ENCODE measurements around the gene SPATA46.

DNA sequence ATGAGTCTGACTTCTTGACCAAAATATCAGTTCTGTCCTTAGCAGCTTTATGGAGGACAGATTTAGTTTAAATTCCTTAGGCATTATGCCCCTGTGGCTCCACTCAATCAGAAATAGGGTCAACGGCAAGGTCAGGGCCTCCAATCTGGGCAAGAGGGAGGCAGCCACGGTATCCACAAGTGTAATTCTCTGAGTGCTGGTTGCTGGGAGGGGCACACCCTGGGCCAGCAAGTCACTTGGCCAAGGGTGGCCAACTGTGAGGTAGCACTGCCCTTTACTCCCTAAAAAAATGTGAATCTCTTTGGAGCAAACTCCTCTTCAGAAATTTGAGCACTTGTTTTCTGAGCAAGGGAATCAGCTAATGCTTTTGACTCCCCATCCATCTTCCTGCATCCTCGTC, 12.8 kb downstream of the SPATA46 start:
- TF ChIP-seq, protein P1, sequence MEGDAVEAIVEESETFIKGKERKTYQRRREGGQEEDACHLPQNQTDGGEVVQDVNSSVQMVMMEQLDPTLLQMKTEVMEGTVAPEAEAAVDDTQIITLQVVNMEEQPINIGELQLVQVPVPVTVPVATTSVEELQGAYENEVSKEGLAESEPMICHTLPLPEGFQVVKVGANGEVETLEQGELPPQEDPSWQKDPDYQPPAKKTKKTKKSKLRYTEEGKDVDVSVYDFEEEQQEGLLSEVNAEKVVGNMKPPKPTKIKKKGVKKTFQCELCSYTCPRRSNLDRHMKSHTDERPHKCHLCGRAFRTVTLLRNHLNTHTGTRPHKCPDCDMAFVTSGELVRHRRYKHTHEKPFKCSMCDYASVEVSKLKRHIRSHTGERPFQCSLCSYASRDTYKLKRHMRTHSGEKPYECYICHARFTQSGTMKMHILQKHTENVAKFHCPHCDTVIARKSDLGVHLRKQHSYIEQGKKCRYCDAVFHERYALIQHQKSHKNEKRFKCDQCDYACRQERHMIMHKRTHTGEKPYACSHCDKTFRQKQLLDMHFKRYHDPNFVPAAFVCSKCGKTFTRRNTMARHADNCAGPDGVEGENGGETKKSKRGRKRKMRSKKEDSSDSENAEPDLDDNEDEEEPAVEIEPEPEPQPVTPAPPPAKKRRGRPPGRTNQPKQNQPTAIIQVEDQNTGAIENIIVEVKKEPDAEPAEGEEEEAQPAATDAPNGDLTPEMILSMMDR (conservative IDR thresholded peaks at IDR 0.05; ENCODE audit: low read length): no peak
- no peak for TF ChIP-seq EZH2phosphoT487 (IDR thresholded peaks at IDR 0.05; ENCODE audit: borderline replicate concordance, low read depth, low read length)
